Kidney tubule cell (primary cell): Measurements from ENCODE around the gene DISP3.
"Not testable (repeated sequence)": the region's sequence is repeated elsewhere in the genome, so short reads cannot be mapped to it uniquely, and the experiment has no call there.

Source experiments
- DNase-seq: peaks from one replicate; pipeline ENCODE4 v3.0.0-alpha.2; 2018; ENCODE audit warnings: low spot score

Gene DISP3

GRCh38 chr1:11576109-11576875, 97.3 kb downstream of the DISP3 start:
- DNase-seq = no peak

GRCh38 chr1:11578004-11578403, 99.0 kb downstream of the DISP3 start:
- no peak for DNase-seq

DNA sequence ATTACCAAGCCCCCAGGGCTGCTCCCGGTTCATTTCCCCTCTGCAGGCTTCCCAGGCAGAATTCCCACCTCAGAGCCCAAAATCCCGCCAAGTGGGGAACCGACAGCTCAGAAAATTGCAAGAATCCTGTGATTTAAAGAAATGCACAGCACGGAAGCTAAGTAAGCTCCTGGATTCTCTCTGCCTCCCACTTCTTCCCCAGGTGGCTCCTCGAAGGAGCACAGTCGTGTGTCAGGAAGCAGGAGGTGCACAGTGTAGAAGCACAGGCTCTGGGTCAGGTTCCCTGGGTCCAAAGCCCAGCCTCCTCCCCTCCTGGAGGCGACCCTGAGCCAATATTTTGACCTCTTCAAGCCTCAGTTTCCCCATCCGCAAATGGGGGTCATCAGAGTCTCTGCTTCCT, 100.6 kb downstream of the DISP3 start:
- no peak for DNase-seq

DNA sequence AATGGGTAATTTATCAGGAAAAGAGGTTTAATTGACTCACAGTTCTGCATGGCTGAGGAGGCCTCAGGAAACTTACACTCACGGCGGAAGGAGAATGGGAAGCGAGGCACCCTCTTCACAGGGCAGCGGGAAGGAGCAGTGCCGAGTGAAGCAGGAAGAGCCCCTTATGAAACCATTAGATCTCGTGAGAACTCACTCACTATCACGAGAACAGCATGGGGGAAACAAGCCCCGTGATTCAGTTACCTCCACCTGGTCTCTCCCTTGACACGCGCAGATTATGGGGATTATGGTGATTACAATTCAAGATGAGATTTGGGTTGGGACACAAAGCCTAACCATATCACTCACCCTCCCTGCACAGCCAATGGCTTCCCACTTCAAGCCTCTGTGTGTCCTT, 101.1 kb downstream of the DISP3 start:
- not testable (repeated sequence) for DNase-seq

GRCh38 chr1:11581445-11581991, 102.6 kb downstream of the DISP3 start:
- no peak for DNase-seq

DNA sequence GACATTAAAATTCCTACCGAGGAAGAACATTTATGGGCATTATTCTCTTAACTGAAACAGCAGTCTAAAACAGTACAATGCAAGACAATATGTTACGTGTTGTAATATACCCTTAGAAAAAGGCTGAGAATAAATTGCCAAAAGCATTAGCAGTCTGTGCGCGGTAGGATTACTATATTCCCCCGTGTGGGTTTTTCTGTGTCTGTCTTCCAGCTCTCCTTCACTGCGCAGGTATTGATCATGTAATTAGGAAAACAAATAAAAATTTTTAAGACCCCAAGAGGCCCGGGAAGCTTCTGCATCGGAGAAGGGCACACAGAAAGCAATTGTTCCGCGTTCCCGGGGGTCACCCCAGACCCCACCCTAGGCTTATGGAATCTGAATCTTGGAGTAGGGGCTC, 106.4 kb downstream of the DISP3 start:
- no peak for DNase-seq
